ENCODE measurements around the gene LPIN1. TPM values are rescaled to one million over a fixed set of nuclear protein-coding genes. Genes with fewer than 3 reads are reported as not detected.
"Not testable (repeated sequence)": the region's sequence is repeated elsewhere in the genome, so short reads cannot be mapped to it uniquely, and the experiment has no call there.

The LPIN1 gene
- total RNA-seq, 1 donor from 2014 or later = 48.8 TPM

DNA sequence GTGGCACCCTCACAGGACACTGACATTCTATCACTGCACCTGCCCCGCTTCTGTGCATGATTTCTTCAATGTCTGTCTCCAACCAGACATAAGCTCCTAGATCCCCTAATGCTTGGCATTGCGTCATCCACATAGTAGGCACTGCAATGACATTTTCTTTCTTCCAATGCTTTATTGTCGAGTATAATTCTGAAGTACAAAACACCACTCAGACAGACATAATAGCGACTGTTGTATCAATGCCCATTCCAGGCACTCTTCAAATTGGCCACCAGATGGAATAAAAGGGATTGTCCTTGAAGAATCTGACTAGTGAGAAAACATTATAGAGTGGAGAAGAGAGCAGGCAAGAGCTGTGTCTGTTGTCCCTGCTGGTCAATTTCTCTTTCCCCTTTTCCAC, 89.0 kb downstream of the LPIN1 start:
- intact Hi-C loops (cut with micrococcal nuclease) = no loop called here
- no peak for DNase-seq (ENCODE audit: low spot score)
- H3K36me3 Mint-ChIP-seq (ENCODE audit: low read depth) = peaks cover 3% of the 10 kb centered on the region
- no peak overlapping the region for H3K4me3 Mint-ChIP-seq (ENCODE audit: low read depth)
- H3K4me1 Mint-ChIP-seq (ENCODE audit: low read depth) = peaks cover 10% of the 10 kb centered on the region
- peaks cover 75% of the 10 kb centered on the region for H3K27me3 Mint-ChIP-seq (ENCODE audit: low read depth)
- peaks cover 10% of the 10 kb centered on the region for H3K9me3 Mint-ChIP-seq
- H3K27ac Mint-ChIP-seq = no peak overlapping the region

DNA sequence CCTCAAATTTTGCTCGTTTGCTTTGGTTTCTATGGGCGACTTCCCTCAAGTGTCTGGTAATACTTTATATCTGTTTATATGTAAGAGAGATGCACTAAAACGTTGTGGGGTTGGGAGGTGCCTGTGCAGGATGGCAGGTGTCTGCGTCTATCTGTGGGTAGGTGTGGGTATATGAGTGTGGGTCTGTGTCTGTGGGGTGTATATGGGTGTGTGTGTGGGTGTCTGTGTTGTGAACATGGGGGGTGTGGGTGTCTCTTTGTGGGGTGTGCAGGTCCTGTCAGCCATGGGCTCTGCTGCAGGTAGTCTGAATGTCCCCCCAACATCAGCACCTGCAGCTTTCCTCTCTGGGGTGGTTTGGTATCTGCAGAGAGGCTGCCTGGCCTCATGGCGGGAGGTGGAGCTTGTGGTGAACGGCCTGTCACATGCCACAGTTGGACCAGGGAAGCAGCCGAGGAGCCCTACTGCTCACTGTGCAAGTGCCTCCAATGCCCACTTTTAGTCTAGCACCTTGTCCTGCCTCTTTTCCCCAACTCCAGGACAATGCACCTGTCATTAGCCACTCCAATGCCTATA, 90.3 kb downstream of the LPIN1 start:
- no peak for DNase-seq (ENCODE audit: low spot score)
- intact Hi-C loops (cut with micrococcal nuclease) = no loop called here
- Mint-ChIP-seq H3K36me3 (ENCODE audit: low read depth) (peaks cover 3% of the 10 kb centered on the region), H3K4me1 (ENCODE audit: low read depth) (peaks cover 4% of the 10 kb centered on the region), H3K27me3 (ENCODE audit: low read depth) (peaks cover 73% of the 10 kb centered on the region), H3K27ac (no peak overlapping the region), H3K9me3 (peaks cover 10% of the 10 kb centered on the region), H3K4me3 (ENCODE audit: low read depth) (no peak overlapping the region)

- no peaks in the 10 kb centered on the region for H3K4me1 Mint-ChIP-seq (ENCODE audit: low read depth)
- peaks cover 10% of the 10 kb centered on the region for H3K9me3 Mint-ChIP-seq
- intact Hi-C loops (cut with micrococcal nuclease) = no loop called here
- H3K27ac Mint-ChIP-seq = no peak overlapping the region
- DNase-seq (ENCODE audit: low spot score) = no peak
- H3K27me3 Mint-ChIP-seq (ENCODE audit: low read depth) = peaks cover 63% of the 10 kb centered on the region
- peaks cover 3% of the 10 kb centered on the region for H3K36me3 Mint-ChIP-seq (ENCODE audit: low read depth)
- H3K4me3 Mint-ChIP-seq (ENCODE audit: low read depth) = no peak overlapping the region
Observed at GRCh38 chr2:11837875-11838734, 91.7 kb downstream of the LPIN1 start.

GRCh38 chr2:11839916-11840315, 93.5 kb downstream of the LPIN1 start:
- intact Hi-C loops (cut with micrococcal nuclease) = no loop called here
- Mint-ChIP-seq H3K27me3 (ENCODE audit: low read depth) (peaks cover 49% of the 10 kb centered on the region), H3K4me1 (ENCODE audit: low read depth) (no peaks in the 10 kb centered on the region), H3K9me3 (peaks cover under 1% of the 10 kb centered on the region), H3K4me3 (ENCODE audit: low read depth) (no peak overlapping the region), H3K27ac (no peak overlapping the region), H3K36me3 (ENCODE audit: low read depth) (no peaks in the 10 kb centered on the region)
- no peak for DNase-seq (ENCODE audit: low spot score)

- Mint-ChIP-seq H3K9me3 (peaks cover 3% of the 10 kb centered on the region), H3K4me3 (ENCODE audit: low read depth) (no peak overlapping the region), H3K36me3 (ENCODE audit: low read depth) (no peaks in the 10 kb centered on the region), H3K4me1 (ENCODE audit: low read depth) (no peaks in the 10 kb centered on the region), H3K27me3 (ENCODE audit: low read depth) (peaks cover 29% of the 10 kb centered on the region), H3K27ac (no peak overlapping the region)
- intact Hi-C loops (cut with micrococcal nuclease) = no loop called here
- no peak for DNase-seq (ENCODE audit: low spot score)
Observed at GRCh38 chr2:11842336-11842735, 95.9 kb downstream of the LPIN1 start.

GRCh38 chr2:11844798-11845197, 98.4 kb downstream of the LPIN1 start:
- H3K4me1 Mint-ChIP-seq (ENCODE audit: low read depth); intact Hi-C loops (cut with micrococcal nuclease): not testable (repeated sequence)

GRCh38 chr2:11847935-11848334, 101.5 kb downstream of the LPIN1 start:
- H3K27me3 Mint-ChIP-seq (ENCODE audit: low read depth) = peaks cover 15% of the 10 kb centered on the region
- H3K36me3 Mint-ChIP-seq (ENCODE audit: low read depth); intact Hi-C loops (cut with micrococcal nuclease); DNase-seq (ENCODE audit: low spot score); H3K4me3 Mint-ChIP-seq (ENCODE audit: low read depth); H3K4me1 Mint-ChIP-seq (ENCODE audit: low read depth); H3K27ac Mint-ChIP-seq: not testable (repeated sequence)
- peaks cover 11% of the 10 kb centered on the region for H3K9me3 Mint-ChIP-seq

More at GRCh38 chr2:11844798-11845197, 98.4 kb downstream of the LPIN1 start:
- H3K27ac Mint-ChIP-seq; H3K36me3 Mint-ChIP-seq (ENCODE audit: low read depth); H3K4me3 Mint-ChIP-seq (ENCODE audit: low read depth); DNase-seq (ENCODE audit: low spot score): not testable (repeated sequence)
- Mint-ChIP-seq H3K27me3 (ENCODE audit: low read depth) (peaks cover 14% of the 10 kb centered on the region), H3K9me3 (peaks cover 11% of the 10 kb centered on the region)

DNA sequence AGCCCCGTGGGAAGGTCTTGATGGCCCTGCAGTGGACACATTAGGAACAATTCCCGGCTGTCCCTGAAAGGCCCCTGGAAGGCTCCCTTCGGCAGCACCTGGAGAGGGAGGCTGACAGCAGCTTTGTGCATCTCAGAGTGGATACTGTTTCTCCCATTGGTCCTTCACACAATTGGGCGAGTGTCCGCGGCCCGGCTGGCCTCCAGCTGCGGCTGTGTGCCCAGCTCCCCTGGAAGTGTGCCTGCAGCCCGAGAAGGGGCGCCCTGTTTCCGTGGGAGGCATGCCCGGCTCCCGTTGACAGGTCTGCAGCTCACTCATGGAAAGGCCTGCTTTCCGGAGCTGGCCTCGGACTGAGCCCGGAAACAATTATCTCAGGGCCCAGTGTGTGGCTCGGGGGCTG, 103.7 kb downstream of the LPIN1 start:
- Mint-ChIP-seq H3K27ac (no peak overlapping the region), H3K9me3 (peaks cover 11% of the 10 kb centered on the region), H3K36me3 (ENCODE audit: low read depth) (no peaks in the 10 kb centered on the region), H3K4me1 (ENCODE audit: low read depth) (no peaks in the 10 kb centered on the region), H3K4me3 (ENCODE audit: low read depth) (no peak overlapping the region), H3K27me3 (ENCODE audit: low read depth) (peaks cover 12% of the 10 kb centered on the region)
- no peak for DNase-seq (ENCODE audit: low spot score)
- intact Hi-C loops (cut with micrococcal nuclease) = no loop called here

DNA sequence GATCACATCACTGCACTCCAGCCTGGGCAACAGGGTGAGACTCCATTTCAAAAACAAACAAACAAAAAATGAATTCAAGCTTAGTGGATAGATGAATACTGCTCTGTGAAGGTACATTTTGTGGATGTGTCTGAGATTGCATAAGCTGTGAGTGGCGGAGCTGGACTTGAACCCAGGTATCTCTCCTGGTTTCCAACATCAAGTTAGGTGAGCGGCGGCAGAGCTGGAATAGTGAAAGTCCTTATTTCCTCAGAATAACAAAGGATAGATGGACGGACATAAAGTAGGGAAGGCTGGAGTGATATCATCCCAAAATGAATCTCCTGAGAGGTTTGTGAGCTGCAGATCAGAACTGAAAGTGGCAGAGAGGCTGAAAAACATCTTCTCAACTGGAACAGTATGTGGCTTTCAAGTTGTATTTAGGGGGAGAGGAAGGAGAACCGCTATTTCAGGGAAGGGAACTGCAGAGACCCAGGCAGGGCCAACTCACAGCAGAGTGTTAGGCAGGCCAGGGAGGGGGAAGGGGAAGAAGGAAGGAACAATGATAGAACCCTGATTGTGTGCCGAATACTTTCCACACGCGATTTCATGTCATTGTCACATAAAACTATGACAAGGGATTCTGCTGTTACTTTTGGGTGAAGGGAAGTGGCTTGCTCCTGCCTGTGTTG, 106.2 kb downstream of the LPIN1 start:
- H3K9me3 Mint-ChIP-seq = peaks cover 4% of the 10 kb centered on the region
- no peak overlapping the region for H3K27ac Mint-ChIP-seq
- intact Hi-C loops (cut with micrococcal nuclease) = no loop called here

DNA sequence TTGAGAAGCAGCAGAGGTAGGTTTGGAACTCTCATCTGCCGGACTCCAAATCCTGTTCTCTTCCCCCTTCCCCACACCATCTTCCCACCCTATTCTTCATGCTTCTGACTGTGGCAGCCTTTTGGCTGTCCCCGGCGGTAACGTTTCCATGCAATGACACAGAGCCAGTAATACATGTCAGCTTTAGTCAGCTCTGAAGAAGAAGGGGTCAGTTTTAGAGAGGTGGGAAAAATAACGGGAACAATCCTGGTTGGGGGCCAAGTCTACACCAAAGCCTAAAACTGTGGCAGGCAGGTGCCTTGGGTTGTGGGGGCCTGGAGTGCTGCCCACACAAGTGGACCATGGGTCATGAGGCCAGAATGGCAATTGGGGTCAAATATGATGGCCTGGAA, 106.8 kb downstream of the LPIN1 start:
- intact Hi-C loops (cut with micrococcal nuclease) = no loop called here
- H3K36me3 Mint-ChIP-seq (ENCODE audit: low read depth) = no peaks in the 10 kb centered on the region
- peaks cover 3% of the 10 kb centered on the region for H3K4me1 Mint-ChIP-seq (ENCODE audit: low read depth)
- no peak overlapping the region for H3K27ac Mint-ChIP-seq
- no peak overlapping the region for H3K4me3 Mint-ChIP-seq (ENCODE audit: low read depth)
- DNase-seq (ENCODE audit: low spot score) = no peak
- no peaks in the 10 kb centered on the region for H3K9me3 Mint-ChIP-seq
- H3K27me3 Mint-ChIP-seq (ENCODE audit: low read depth) = peaks cover 17% of the 10 kb centered on the region

More for the DNA sequence above, 106.2 kb downstream of the LPIN1 start:
- no peak for DNase-seq (ENCODE audit: low spot score)
- no peak overlapping the region for H3K4me3 Mint-ChIP-seq (ENCODE audit: low read depth)
- H3K36me3 Mint-ChIP-seq (ENCODE audit: low read depth) = no peaks in the 10 kb centered on the region
- H3K27me3 Mint-ChIP-seq (ENCODE audit: low read depth) = peaks cover 17% of the 10 kb centered on the region
- H3K4me1 Mint-ChIP-seq (ENCODE audit: low read depth) = peaks cover 3% of the 10 kb centered on the region

GRCh38 chr2:11855064-11855760, 108.8 kb downstream of the LPIN1 start:
- intact Hi-C loops (cut with micrococcal nuclease) = no loop called here
- H3K36me3 Mint-ChIP-seq (ENCODE audit: low read depth) = no peaks in the 10 kb centered on the region
- no peak overlapping the region for H3K4me3 Mint-ChIP-seq (ENCODE audit: low read depth)
- H3K9me3 Mint-ChIP-seq = peaks cover 9% of the 10 kb centered on the region
- H3K4me1 Mint-ChIP-seq (ENCODE audit: low read depth) = peaks cover 3% of the 10 kb centered on the region
- peaks cover 17% of the 10 kb centered on the region for H3K27me3 Mint-ChIP-seq (ENCODE audit: low read depth)
- H3K27ac Mint-ChIP-seq = no peak overlapping the region
- no peak for DNase-seq (ENCODE audit: low spot score)

DNA sequence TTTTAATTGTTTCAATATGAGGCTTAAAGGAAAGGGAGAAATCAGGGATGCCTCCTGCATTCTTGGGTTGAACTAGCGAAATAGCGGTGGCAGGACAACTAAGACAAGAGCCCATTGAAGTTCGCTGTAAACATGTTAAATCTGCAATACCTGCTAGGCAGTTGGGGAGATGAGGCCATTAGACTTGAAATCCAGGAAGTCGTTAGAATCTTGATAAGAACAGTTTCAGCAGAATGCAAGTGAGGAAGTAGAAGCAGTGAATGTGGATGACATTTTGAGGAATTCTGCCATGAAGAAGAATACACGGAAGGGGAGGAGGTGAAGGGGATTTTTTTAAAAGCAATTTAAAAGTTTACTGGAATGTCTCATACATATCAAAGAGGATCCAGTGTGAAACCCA, 109.7 kb downstream of the LPIN1 start:
- Mint-ChIP-seq H3K9me3 (peaks cover 9% of the 10 kb centered on the region), H3K4me3 (ENCODE audit: low read depth) (no peak overlapping the region), H3K36me3 (ENCODE audit: low read depth) (no peaks in the 10 kb centered on the region), H3K27ac (no peak overlapping the region), H3K27me3 (ENCODE audit: low read depth) (peaks cover 15% of the 10 kb centered on the region), H3K4me1 (ENCODE audit: low read depth) (peaks cover 3% of the 10 kb centered on the region)
- intact Hi-C loops (cut with micrococcal nuclease) = no loop called here
- no peak for DNase-seq (ENCODE audit: low spot score)
